OCI-LY3 (cell line): ENCODE measurements around the gene LCK.

Experiments used
- CTCF ChIP-seq: fragments of 200-600, 300-600 bp; sonication (generic); IDR thresholded peaks from 2 replicates; pipeline ENCODE4 v1.5.1; 2014; ENCODE audit warnings: antibody characterized with exemption, low read length, low read depth
- EZH2phosphoT487 ChIP-seq: fragments of 200-600 bp; shearing (Covaris generic); IDR thresholded peaks from 2 replicates; pipeline ENCODE4 v1.6.1; 2018; ENCODE audit warnings: antibody characterized with exemption, mixed run types, low read depth

GRCh38 chr1:32215629-32216480, 35.2 kb upstream of the LCK start:
- TF ChIP-seq CTCF = peak; percentile 72
- no peak for TF ChIP-seq EZH2phosphoT487
